Skeletal muscle tissue (tissue), 4 donors: ENCODE results near the gene PTDSS2. TPM values are rescaled to one million over a fixed set of nuclear protein-coding genes. Genes with fewer than 3 reads are reported as not detected.
"Not testable (repeated sequence)": the region's sequence is repeated elsewhere in the genome, so short reads cannot be mapped to it uniquely, and the experiment has no call there.

Experiments used
- H3K27ac ChIP-seq: one replicate; pipeline ENCODE4 v1.7.0; 2013; ENCODE audit warnings: mild to moderate bottlenecking, low read depth, low read length, inconsistent platforms
- H3K27me3 ChIP-seq, 3 donors: one replicate each; pipeline ENCODE4 v1.7.0; 2013; ENCODE audit warnings: low read length in 3 of 3; ENCODE audit not compliant: control insufficient read depth in 3 of 3, insufficient read depth in 3 of 3
- H3K36me3 ChIP-seq, 3 donors: one replicate each; pipeline ENCODE4 v1.7.0; 2013; ENCODE audit warnings: low read length in 3 of 3; ENCODE audit not compliant: control insufficient read depth in 3 of 3, insufficient read depth in 3 of 3
- H3K4me1 ChIP-seq, 3 donors: one replicate each; pipeline ENCODE4 v1.7.0; 2013; ENCODE audit warnings: low read length in 3 of 3, mild to moderate bottlenecking in 3 of 3; ENCODE audit not compliant: control insufficient read depth in 3 of 3, insufficient read depth in 3 of 3
- H3K4me3 ChIP-seq, 3 donors: one replicate each; pipeline ENCODE4 v1.7.0; 2013; ENCODE audit warnings: low read length in 3 of 3
- H3K9ac ChIP-seq, 3 donors: one replicate each; pipeline ENCODE4 v1.7.0; 2013; ENCODE audit warnings: low read length in 3 of 3, mild to moderate bottlenecking in 3 of 3, moderate library complexity in 2 of 3, low read depth in 1 of 3
- H3K9me3 ChIP-seq, 3 donors: one replicate each; pipeline ENCODE4 v1.7.0; 2013; ENCODE audit warnings: low read length in 3 of 3; ENCODE audit not compliant: control insufficient read depth in 3 of 3
- total RNA-seq: library from RNA; depleted of rRNA; stranded (reverse); fragments of >200 nt; gene quantifications from one replicate; pipeline ENCODE4 v1.2.3, GENCODE V29; 2014
- donor health status: Osteomylitis.

PTDSS2 gene
- total RNA-seq, 1 donor from 2014 or later, result 21.4 TPM

GRCh38 chr11:432501-433100 lies 17.5 kb upstream of the PTDSS2 start:
- Histone ChIP-seq H3K4me3 (no peak overlapping the region), H3K9ac (no peak overlapping the region), H3K9me3 (no peaks in the 10 kb centered on the region), H3K27me3 (peaks cover 5 to 32% (median 20%) of the 10 kb centered on the region in 3 donors), H3K36me3 (no peaks in the 10 kb centered on the region), H3K4me1 (no peaks in the 10 kb centered on the region), H3K27ac (no peak overlapping the region)

- Histone ChIP-seq H3K9ac (no peak overlapping the region), H3K27me3 (peaks cover 7 to 34% (median 25%) of the 10 kb centered on the region in 3 donors), H3K36me3 (no peaks in the 10 kb centered on the region), H3K4me3 (no peak overlapping the region), H3K4me1 (no peaks in the 10 kb centered on the region), H3K27ac (no peak overlapping the region), H3K9me3 (no peaks in the 10 kb centered on the region)
These were observed 17.0 kb upstream of the PTDSS2 start for GRCh38 chr11:433111-433510.

GRCh38 chr11:433641-434040 lies 16.4 kb upstream of the PTDSS2 start:
- Histone ChIP-seq H3K27me3 (peaks cover 11 to 35% (median 28%) of the 10 kb centered on the region in 3 donors), H3K9me3 (no peaks in the 10 kb centered on the region), H3K36me3 (no peaks in the 10 kb centered on the region), H3K27ac (no peak overlapping the region), H3K9ac (no peak overlapping the region), H3K4me3 (no peak overlapping the region), H3K4me1 (no peaks in the 10 kb centered on the region)

GRCh38 chr11:434496-434895 lies 15.6 kb upstream of the PTDSS2 start:
- H3K9ac ChIP-seq, result no peak overlapping the region
- no peaks in the 10 kb centered on the region for H3K36me3 ChIP-seq
- H3K27ac ChIP-seq, result no peak overlapping the region
- peaks cover 14 to 31% (median 30%) of the 10 kb centered on the region in 3 donors for H3K27me3 ChIP-seq
- no peak overlapping the region for H3K4me3 ChIP-seq
- H3K4me1 ChIP-seq, result no peaks in the 10 kb centered on the region
- no peaks in the 10 kb centered on the region for H3K9me3 ChIP-seq

GRCh38 chr11:434999-435740 lies 14.9 kb upstream of the PTDSS2 start:
- H3K9me3 ChIP-seq, H3K4me3 ChIP-seq, H3K27ac ChIP-seq, H3K4me1 ChIP-seq, H3K9ac ChIP-seq, H3K36me3 ChIP-seq: not testable (repeated sequence)
- peaks cover 21 to 37% (median 36%) of the 10 kb centered on the region in 3 donors for H3K27me3 ChIP-seq

- H3K4me3 ChIP-seq, result no peak overlapping the region
- H3K4me1 ChIP-seq, result no peaks in the 10 kb centered on the region
- H3K36me3 ChIP-seq, result no peaks in the 10 kb centered on the region
- no peaks in the 10 kb centered on the region for H3K9me3 ChIP-seq
- no peak overlapping the region for H3K9ac ChIP-seq
- no peak overlapping the region for H3K27ac ChIP-seq
- H3K27me3 ChIP-seq, result peaks cover 35 to 54% (median 52%) of the 10 kb centered on the region in 3 donors
These were observed 12.7 kb upstream of the PTDSS2 start for GRCh38 chr11:437228-437870.

GRCh38 chr11:438101-438844 lies 11.8 kb upstream of the PTDSS2 start:
- Histone ChIP-seq H3K4me1 (no peaks in the 10 kb centered on the region), H3K27me3 (peaks cover 43 to 57% (median 49%) of the 10 kb centered on the region in 3 donors), H3K36me3 (no peaks in the 10 kb centered on the region), H3K27ac (no peak overlapping the region), H3K9me3 (no peaks in the 10 kb centered on the region), H3K9ac (no peak overlapping the region), H3K4me3 (no peak overlapping the region)

- H3K27ac ChIP-seq, result no peak overlapping the region
- H3K4me1 ChIP-seq, result no peaks in the 10 kb centered on the region
- no peak overlapping the region for H3K4me3 ChIP-seq
- no peaks in the 10 kb centered on the region for H3K36me3 ChIP-seq
- H3K9ac ChIP-seq, result no peak overlapping the region
- H3K27me3 ChIP-seq, result peaks cover 48 to 63% (median 52%) of the 10 kb centered on the region in 3 donors
- H3K9me3 ChIP-seq, result no peaks in the 10 kb centered on the region
These were observed 10.6 kb upstream of the PTDSS2 start for GRCh38 chr11:439315-440064.
